Panc1 (cell line): ENCODE results near the gene RRP8.

Source experiments
- POLR2AphosphoS5 ChIP-seq: IDR thresholded peaks from 2 replicates; pipeline ENCODE4 v1.6.1; 2012; ENCODE audit warnings: mild to moderate bottlenecking, low read depth, low read length, moderate library complexity
- SIN3A ChIP-seq: IDR thresholded peaks from 2 replicates; pipeline ENCODE4 v1.6.1; 2012; ENCODE audit warnings: low read depth, mild to moderate bottlenecking, low read length, moderate library complexity, borderline replicate concordance; ENCODE audit not compliant: insufficient read depth
- TCF7L2 ChIP-seq: IDR thresholded peaks from 2 replicates; pipeline ENCODE4 v1.6.1; 2011; ENCODE audit warnings: mild to moderate bottlenecking, low read depth, low read length, inconsistent platforms
- TF ChIP-seq, protein P1 (sequence below): fragments of 450-650 bp; IDR thresholded peaks from 2 replicates; pipeline ENCODE4 v1.5.1; 2017; ENCODE audit warnings: mild to moderate bottlenecking
- TF ChIP-seq, protein P2 (sequence below), 2 experiments: IDR thresholded peaks; 2 replicates each; pipeline ENCODE4 v1.6.1; 2011 to 2012; ENCODE audit warnings: low read depth in 2 of 2, control low read depth in 1 of 2, low read length in 1 of 2, mild to moderate bottlenecking in 1 of 2, moderate library complexity in 1 of 2; ENCODE audit not compliant: insufficient read depth in 1 of 2

DNA sequence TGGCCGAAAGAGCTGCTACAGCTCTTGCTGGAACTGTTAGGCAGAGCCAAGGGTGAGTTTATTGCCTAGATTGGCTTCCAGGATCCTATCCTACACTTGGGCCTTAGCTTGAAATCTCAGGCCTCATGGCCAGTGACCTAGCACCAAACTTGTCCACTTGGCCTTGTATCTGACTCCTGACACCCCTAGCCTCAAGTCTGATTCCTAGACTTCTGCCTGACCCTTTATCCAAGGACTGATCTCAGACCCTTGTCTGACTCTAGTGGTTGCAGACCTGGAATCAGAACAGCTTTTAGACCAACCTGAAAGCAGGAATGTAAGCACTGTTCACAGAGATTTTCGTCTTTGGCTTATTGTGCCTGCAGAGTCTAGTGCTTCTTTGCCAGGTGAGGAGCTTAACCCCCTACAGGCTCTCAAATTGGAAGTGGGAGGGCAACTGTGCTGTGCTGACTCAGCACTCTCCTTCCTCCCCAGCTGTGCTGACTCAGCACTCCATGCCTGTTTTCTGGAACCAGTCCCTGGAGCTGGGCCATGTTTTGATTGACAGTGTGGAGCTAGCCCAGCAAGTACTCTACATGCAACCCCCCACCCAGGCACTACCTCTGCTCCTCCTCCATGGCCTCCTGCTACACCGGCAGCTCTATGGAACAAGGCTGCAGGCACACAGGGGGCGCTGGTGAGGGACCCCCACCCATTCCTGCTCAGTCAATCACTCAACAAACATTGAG lies 35.1 kb downstream of the RRP8 start:
- TF ChIP-seq, protein P1, sequence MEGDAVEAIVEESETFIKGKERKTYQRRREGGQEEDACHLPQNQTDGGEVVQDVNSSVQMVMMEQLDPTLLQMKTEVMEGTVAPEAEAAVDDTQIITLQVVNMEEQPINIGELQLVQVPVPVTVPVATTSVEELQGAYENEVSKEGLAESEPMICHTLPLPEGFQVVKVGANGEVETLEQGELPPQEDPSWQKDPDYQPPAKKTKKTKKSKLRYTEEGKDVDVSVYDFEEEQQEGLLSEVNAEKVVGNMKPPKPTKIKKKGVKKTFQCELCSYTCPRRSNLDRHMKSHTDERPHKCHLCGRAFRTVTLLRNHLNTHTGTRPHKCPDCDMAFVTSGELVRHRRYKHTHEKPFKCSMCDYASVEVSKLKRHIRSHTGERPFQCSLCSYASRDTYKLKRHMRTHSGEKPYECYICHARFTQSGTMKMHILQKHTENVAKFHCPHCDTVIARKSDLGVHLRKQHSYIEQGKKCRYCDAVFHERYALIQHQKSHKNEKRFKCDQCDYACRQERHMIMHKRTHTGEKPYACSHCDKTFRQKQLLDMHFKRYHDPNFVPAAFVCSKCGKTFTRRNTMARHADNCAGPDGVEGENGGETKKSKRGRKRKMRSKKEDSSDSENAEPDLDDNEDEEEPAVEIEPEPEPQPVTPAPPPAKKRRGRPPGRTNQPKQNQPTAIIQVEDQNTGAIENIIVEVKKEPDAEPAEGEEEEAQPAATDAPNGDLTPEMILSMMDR = no peak
- TF ChIP-seq, protein P2, sequence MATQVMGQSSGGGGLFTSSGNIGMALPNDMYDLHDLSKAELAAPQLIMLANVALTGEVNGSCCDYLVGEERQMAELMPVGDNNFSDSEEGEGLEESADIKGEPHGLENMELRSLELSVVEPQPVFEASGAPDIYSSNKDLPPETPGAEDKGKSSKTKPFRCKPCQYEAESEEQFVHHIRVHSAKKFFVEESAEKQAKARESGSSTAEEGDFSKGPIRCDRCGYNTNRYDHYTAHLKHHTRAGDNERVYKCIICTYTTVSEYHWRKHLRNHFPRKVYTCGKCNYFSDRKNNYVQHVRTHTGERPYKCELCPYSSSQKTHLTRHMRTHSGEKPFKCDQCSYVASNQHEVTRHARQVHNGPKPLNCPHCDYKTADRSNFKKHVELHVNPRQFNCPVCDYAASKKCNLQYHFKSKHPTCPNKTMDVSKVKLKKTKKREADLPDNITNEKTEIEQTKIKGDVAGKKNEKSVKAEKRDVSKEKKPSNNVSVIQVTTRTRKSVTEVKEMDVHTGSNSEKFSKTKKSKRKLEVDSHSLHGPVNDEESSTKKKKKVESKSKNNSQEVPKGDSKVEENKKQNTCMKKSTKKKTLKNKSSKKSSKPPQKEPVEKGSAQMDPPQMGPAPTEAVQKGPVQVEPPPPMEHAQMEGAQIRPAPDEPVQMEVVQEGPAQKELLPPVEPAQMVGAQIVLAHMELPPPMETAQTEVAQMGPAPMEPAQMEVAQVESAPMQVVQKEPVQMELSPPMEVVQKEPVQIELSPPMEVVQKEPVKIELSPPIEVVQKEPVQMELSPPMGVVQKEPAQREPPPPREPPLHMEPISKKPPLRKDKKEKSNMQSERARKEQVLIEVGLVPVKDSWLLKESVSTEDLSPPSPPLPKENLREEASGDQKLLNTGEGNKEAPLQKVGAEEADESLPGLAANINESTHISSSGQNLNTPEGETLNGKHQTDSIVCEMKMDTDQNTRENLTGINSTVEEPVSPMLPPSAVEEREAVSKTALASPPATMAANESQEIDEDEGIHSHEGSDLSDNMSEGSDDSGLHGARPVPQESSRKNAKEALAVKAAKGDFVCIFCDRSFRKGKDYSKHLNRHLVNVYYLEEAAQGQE (IDR thresholded peaks at IDR 0.05; ENCODE audit: insufficient read depth in 1 of 2, low read depth in 2 of 2, low read length in 1 of 2) = no peak
- no peak for TF ChIP-seq SIN3A
- TF ChIP-seq POLR2AphosphoS5 = no peak
- no peak for TF ChIP-seq TCF7L2
